Measurements from ENCODE around the gene PHF23.
A peak's percentile ranks its signal among the peaks of the same experiment; 100 is the strongest.

The PHF23 gene

DNA sequence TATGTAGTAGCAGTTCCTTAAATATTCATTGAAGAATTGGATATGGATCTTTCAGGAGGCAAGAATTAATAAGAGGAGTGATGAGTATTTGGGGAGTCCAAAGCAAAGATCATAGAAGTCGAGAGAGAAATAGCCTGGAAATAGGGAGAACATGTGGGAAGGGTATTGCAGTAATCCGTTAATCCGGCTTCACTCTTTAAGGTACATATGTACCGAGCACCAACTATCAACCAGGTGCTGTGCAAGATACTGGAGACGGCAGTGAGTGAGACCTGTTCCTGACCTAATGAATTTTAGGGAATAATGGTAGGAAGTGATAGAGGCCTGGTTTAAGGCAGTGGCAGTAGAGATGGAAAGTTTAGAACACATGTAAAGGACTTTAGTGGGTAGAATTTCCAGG lies 13.8 kb upstream of the PHF23 start:
- Histone ChIP-seq H3K27me3 (ENCODE audit: control insufficient read depth, insufficient read depth, low read length) (no peaks in the 10 kb centered on the region), H3K4me3 (ENCODE audit: low read depth, low read length) (peak overlapping the region; percentile 89), H3K4me2 (ENCODE audit: low read length) (peak overlapping the region; percentile 96), H3K27ac (peak overlapping the region; percentile 94), H3K4me1 (peaks cover 20% of the 10 kb centered on the region), H3K9ac (no peak overlapping the region), H3K79me2 (peaks cover 37% of the 10 kb centered on the region), H3K36me3 (ENCODE audit: control insufficient read depth, insufficient read depth, low read length) (no peaks in the 10 kb centered on the region), H3K9me3 (ENCODE audit: control insufficient read depth, low read length) (no peaks in the 10 kb centered on the region), H2AFZ (no peak overlapping the region)
- TF ChIP-seq, protein P1, sequence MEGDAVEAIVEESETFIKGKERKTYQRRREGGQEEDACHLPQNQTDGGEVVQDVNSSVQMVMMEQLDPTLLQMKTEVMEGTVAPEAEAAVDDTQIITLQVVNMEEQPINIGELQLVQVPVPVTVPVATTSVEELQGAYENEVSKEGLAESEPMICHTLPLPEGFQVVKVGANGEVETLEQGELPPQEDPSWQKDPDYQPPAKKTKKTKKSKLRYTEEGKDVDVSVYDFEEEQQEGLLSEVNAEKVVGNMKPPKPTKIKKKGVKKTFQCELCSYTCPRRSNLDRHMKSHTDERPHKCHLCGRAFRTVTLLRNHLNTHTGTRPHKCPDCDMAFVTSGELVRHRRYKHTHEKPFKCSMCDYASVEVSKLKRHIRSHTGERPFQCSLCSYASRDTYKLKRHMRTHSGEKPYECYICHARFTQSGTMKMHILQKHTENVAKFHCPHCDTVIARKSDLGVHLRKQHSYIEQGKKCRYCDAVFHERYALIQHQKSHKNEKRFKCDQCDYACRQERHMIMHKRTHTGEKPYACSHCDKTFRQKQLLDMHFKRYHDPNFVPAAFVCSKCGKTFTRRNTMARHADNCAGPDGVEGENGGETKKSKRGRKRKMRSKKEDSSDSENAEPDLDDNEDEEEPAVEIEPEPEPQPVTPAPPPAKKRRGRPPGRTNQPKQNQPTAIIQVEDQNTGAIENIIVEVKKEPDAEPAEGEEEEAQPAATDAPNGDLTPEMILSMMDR (IDR thresholded peaks at IDR 0.05) = no peak

GRCh38 chr17:7252176-7253043 lies 13.2 kb upstream of the PHF23 start, which contains the start of gene ELP5:
TSS of gene ELP5 (plus strand) at chr17:7252215. CDS start at chr17:7252551, 336 bp downstream.
- H3K27me3 ChIP-seq (ENCODE audit: control insufficient read depth, insufficient read depth, low read length) = no peaks in the 10 kb centered on the region
- peak within 1 kb of the TSS; percentile 94 for H3K27ac ChIP-seq
- H3K4me2 ChIP-seq (ENCODE audit: low read length) = peak within 1 kb of the TSS; percentile 96
- H3K9ac ChIP-seq = peak within 1 kb of the TSS; percentile 21
- H3K36me3 ChIP-seq (ENCODE audit: control insufficient read depth, insufficient read depth, low read length) = no peaks in the 10 kb centered on the region
- H3K9me3 ChIP-seq (ENCODE audit: control insufficient read depth, low read length) = no peaks in the 10 kb centered on the region
- peaks cover 20% of the 10 kb centered on the region for H3K4me1 ChIP-seq
- TF ChIP-seq, protein P1 (IDR thresholded peaks at IDR 0.05) = peak; percentile 62
- H3K79me2 ChIP-seq = peaks cover 43% of the 10 kb centered on the region
- peak within 1 kb of the TSS; percentile 70 for H2AFZ ChIP-seq
- H3K4me3 ChIP-seq (ENCODE audit: low read depth, low read length) = peak within 1 kb of the TSS; percentile 89

DNA sequence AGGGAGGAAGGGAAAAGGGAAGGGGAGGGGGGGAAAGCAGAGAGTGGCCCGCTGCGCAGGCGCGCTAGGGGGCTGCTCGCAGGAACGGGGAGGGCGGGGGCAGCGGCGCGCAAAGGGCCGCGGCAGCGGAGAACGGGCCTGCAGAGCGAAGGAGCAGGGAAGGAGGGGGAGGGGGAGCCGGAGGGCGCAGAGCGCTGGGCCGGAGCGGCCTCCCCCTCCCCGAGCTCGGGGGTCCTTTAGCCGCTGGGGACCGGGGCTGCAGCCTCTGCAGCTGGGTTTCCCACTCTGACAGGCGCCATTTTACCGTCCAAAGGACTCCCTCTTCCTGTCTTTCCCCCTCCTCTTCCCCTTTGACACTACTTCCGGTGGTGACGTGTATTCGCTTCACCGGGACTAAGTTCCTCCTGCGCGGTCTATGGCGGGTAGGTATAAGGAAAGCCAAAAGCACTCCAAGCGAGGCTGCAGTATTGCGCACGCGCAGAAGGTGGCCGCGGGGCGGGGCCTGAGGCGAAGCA lies 12.5 kb upstream of the PHF23 start, which contains the start of gene CTDNEP1:
TSS of gene CTDNEP1 (minus strand) at position 74 of the 515 bp plus-strand sequence. CDS start 438 bp downstream, outside the sequence.
- peak within 1 kb of the TSS; percentile 70 for H2AFZ ChIP-seq
- H3K4me2 ChIP-seq (ENCODE audit: low read length) = peak within 1 kb of the TSS; percentile 96
- peak within 1 kb of the TSS; percentile 94 for H3K27ac ChIP-seq
- H3K9ac ChIP-seq = peak within 1 kb of the TSS; percentile 21
- H3K79me2 ChIP-seq = peaks cover 50% of the 10 kb centered on the region
- TF ChIP-seq, protein P1 (IDR thresholded peaks at IDR 0.05) = no peak
- H3K27me3 ChIP-seq (ENCODE audit: control insufficient read depth, insufficient read depth, low read length) = no peaks in the 10 kb centered on the region
- H3K9me3 ChIP-seq (ENCODE audit: control insufficient read depth, low read length) = no peaks in the 10 kb centered on the region
- H3K4me3 ChIP-seq (ENCODE audit: low read depth, low read length) = peak within 1 kb of the TSS; percentile 89
- H3K4me1 ChIP-seq = peaks cover 20% of the 10 kb centered on the region
- no peaks in the 10 kb centered on the region for H3K36me3 ChIP-seq (ENCODE audit: control insufficient read depth, insufficient read depth, low read length)

- no peaks in the 10 kb centered on the region for H3K9me3 ChIP-seq (ENCODE audit: control insufficient read depth, low read length)
- TF ChIP-seq, protein P1 (IDR thresholded peaks at IDR 0.05) = no peak
- H3K9ac ChIP-seq = peak overlapping the region; percentile 21
- peaks cover 50% of the 10 kb centered on the region for H3K79me2 ChIP-seq
- H3K4me1 ChIP-seq = peaks cover 20% of the 10 kb centered on the region
- no peaks in the 10 kb centered on the region for H3K36me3 ChIP-seq (ENCODE audit: control insufficient read depth, insufficient read depth, low read length)
- peak overlapping the region; percentile 89 for H3K4me3 ChIP-seq (ENCODE audit: low read depth, low read length)
- H2AFZ ChIP-seq = peak overlapping the region; percentile 61
- peak overlapping the region; percentile 94 for H3K27ac ChIP-seq
- H3K4me2 ChIP-seq (ENCODE audit: low read length) = peak overlapping the region; percentile 95
- no peaks in the 10 kb centered on the region for H3K27me3 ChIP-seq (ENCODE audit: control insufficient read depth, insufficient read depth, low read length)
Observed at GRCh38 chr17:7250695-7251627, 11.7 kb upstream of the PHF23 start.

All from parathyroid adenoma (tissue), 2 donors.